Stimulated activated CD8-positive, alpha-beta memory T cell treated with anti-CD3 and anti-CD28 coated beads, Interleukin-12 subunit alpha, Interleukin-12 subunit beta, amount 100 ng/mL, for 24 hours (primary cell): ENCODE data around the gene LDLRAD1.
"Not testable (repeated sequence)": the region's sequence is repeated elsewhere in the genome, so short reads cannot be mapped to it uniquely, and the experiment has no call there.

Experiments
- DNase-seq: peaks from one replicate; pipeline ENCODE4 v3.0.0-alpha.2; 2020; ENCODE audit errors: extremely low read depth

LDLRAD1 gene

GRCh38 chr1:54016343-54017282, 1.4 kb downstream of the LDLRAD1 start:
- no peak for DNase-seq

- no peak for DNase-seq
Observed at GRCh38 chr1:54014009-54014629, 3.9 kb downstream of the LDLRAD1 start.

GRCh38 chr1:54013393-54014008, 4.5 kb downstream of the LDLRAD1 start:
- no peak for DNase-seq

GRCh38 chr1:54012863-54013262, 5.1 kb downstream of the LDLRAD1 start:
- DNase-seq: no peak

DNA sequence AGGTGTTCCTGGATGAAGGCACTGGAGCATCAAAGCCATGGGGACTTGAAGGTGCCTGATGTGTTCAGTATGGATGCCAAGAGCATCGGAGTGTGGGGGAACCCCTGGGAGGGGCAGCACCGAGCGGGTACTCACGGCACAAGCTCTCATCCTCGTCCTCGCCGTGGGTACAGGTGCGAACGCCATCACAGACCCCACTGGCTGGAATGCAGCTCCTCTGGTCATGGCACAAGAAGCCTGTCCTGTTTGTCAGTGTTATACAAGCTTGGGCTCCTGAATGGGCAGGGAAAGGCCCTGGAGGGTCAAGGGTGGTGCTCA, 6.0 kb downstream of the LDLRAD1 start:
- DNase-seq: no peak

GRCh38 chr1:54011316-54012007, 6.5 kb downstream of the LDLRAD1 start:
- no peak for DNase-seq

GRCh38 chr1:54010415-54011117, 7.4 kb downstream of the LDLRAD1 start:
- no peak for DNase-seq

- DNase-seq: no peak
Observed at GRCh38 chr1:54009406-54009805, 8.6 kb downstream of the LDLRAD1 start.

GRCh38 chr1:54008876-54009275, 9.1 kb downstream of the LDLRAD1 start:
- DNase-seq: no peak

DNA sequence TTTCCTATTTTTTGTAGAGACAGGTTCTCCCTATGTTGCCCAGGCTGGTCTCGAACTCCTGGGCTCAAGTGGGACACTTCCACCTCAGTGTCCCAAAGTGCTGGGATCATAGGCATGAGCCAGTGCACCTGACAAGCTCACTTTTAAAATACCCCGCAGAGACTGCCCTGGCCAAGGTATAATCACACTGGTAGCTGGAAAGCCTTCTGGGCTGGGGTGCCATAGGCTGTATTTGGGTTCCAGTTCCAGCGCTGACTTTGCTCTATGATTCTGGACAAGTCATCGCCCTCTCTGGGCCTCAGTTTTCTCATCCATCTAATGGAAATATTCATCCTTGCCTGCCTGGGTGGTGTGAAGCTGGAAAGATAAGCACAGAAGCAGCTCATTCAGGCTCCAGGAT, 10.4 kb downstream of the LDLRAD1 start:
- DNase-seq: no peak

DNA sequence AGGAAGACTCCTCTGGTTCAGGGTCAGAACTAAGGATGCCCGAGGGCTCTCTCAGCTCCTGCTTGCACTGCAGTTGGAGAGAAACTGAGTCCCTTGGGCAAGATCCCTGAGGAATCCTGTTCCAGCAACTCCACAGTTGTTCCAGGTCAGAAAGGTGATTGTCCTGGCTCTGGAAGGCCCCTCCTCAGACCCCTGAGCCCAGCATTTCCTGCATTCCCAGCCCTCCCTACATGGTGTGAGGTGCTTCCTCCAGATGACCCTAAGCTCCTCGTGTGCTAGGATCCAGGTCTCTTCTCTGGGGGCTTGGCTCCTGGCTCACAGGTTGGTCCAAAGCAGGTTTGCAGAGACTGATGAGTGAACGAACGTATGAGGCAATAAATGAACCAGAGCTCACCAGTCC, 11.5 kb downstream of the LDLRAD1 start:
- no peak for DNase-seq

DNA sequence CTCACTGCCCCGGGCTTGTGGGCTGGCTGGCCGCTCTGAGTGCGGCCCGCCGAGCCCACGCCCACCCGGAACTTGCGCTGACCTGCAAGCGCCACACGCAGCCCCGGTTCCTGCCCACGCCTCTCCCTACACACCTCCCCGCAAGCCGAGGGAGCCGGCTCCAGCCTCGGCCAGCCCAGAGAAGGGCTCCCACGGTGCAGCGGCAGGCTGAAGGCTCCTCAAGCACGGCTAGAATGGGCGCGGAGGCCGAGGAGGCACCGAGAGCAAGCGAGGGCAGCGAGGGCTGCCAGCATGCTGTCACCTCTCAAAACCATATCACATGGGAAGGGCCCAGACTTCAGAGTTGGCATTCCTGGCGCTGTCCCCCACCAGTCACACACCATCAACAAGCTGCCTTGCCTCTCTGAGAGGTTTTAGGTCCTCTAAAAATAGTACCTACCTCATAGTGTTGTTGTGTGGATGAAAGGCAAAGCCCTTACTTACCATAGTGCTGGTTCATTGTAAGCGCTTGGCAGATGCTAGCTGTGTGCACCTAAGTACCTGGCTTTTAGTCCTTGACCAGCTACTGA, 13.4 kb downstream of the LDLRAD1 start:
- no peak for DNase-seq

GRCh38 chr1:54003750-54004480, 14.1 kb downstream of the LDLRAD1 start:
- not testable (repeated sequence) for DNase-seq

DNA sequence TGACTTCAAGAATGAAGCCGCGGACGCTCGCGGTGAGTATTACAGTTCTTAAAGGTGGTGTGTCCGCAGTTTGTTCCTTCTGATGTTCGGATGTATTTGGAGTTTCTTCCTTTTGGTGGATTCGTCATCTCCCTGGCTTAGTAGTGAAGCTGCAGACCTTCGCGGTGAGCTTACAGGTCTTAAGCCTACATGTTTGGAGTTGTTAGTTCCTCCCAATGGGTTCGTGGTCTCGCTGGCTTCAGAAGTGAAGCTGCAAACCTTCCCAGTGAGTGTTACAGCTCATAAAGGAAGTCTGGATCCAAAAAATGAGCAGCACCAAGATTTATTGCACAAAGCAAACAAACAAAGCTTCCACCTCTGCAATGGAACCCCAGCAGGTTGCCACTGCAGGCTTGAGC, 14.7 kb downstream of the LDLRAD1 start:
- no peak for DNase-seq

DNA sequence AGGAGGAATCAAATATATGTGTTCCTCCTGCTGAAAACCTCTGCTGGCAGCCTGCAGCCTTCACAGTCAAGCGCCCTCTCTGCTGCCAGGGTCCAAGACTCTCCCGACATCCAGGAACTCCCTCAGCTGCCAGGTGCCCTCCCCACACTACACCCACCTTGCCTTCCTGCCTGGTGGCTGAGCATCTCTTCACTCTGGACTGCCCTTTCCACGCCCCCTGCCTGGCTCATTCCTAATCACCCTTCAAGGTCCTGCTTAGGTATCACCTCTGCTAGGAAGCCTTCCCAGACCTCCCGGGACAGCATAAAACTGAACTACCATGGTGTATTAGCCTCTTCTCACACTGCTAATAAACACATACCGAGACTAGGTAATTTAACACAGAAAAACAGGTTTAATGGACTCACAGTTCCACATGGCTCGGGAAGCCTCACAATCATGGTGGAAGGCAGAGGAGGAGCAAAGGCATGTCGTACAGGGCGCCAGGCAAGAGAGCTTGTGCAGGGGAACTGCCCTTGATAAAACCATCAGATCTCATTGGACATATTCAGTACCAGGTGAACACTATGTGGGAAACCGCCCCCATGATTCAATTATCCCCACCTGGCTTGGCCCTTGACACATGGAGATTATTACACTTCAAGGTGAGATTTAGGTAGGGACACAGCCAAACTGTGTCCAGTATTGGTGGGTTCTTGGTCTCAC, 15.3 kb downstream of the LDLRAD1 start:
- DNase-seq: no peak

- no peak for DNase-seq
Observed at GRCh38 chr1:54001591-54001990, 16.4 kb downstream of the LDLRAD1 start.

DNA sequence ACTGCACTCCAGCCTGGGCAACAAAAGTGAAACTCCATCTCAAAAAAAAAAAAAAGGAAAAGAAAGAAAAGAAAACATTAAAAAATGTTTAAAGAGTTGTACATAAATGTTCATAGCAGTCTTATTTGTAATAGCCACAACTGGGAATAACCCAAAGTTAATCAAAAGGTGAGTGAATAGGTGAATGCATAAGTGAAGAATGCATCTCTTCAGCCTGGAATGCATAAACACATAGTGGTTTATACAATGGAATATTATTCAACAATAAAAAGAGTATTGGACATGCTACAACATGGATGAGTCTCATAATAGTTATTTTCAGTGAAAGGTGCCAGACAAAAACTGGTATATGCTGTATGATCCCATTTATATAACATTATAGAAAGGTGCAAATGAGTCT, 18.1 kb downstream of the LDLRAD1 start:
- no peak for DNase-seq

DNA sequence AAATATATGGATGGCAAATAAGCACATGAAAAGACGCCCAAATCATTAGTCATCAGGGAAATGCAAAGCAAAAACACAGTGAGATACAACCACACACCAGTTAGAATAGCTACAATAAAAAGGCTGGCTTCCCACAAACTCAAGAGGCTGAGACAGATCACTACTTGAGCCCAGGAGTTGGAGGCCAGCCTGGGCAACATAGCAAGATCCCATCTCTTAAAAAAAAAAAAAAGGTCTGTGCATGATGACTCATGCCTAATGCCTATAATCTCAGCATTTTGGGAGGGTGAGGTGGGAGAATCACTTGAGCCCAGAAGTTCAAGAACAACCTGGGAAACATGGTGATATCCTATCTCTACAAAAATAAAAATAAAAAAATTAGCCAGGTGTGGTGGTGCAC, 19.8 kb downstream of the LDLRAD1 start:
- no peak for DNase-seq

DNA sequence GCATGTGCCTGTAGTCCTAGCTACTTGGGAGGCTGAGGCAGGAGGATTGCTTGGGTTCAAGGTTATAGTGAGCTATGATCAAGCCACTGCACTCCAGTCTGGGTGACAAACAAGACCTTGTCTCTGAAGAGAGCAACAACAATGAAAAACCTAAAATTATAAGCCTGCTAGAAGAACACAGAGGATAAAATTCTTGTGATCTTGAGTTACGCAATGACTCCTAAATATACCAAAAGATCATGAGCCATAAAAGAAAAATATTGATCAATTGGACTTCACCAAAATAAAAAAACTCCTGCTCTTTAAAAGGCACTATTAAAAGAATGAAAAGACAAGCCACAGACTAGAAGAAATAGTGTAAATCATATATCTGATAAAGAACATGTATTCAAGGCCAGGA, 22.3 kb downstream of the LDLRAD1 start:
- DNase-seq: no peak

DNA sequence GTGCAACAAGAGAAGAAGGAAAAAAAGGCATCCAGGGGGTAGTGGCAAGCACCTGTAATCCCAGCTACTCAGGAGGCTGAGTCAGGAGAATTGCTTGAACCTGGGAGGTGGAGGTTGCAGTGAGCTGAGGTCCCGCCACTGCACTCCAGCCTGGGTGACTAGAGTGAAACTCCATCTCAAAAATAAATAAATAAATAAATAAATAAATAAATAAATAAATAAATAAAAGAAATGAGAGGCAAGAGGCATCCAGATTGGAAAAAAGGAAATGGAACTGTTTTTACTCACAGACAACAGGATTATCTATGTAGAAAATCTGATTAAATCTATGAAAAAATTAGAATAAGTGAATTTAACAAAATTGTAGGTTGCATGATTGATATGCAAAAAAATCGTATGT, 23.5 kb downstream of the LDLRAD1 start:
- DNase-seq: not testable (repeated sequence)
